GM23248 (cell line): ENCODE data around the gene ZNF831.

ENCODE experiments used
- EZH2 ChIP-seq: fragments of 200-600 bp; sonication (generic); IDR thresholded peaks from 2 replicates; pipeline ENCODE4 v1.6.1; 2018; ENCODE audit warnings: antibody characterized with exemption, mild to moderate bottlenecking; ENCODE audit not compliant: insufficient read depth, poor library complexity, severe bottlenecking
- EZH2phosphoT487 ChIP-seq: fragments of 200-600 bp; sonication (generic); IDR thresholded peaks from 2 replicates; pipeline ENCODE4 v1.6.1; 2018; ENCODE audit warnings: antibody characterized with exemption, moderate library complexity, mild to moderate bottlenecking, low read depth; ENCODE audit not compliant: insufficient read depth

- no peak for TF ChIP-seq EZH2
- no peak for TF ChIP-seq EZH2phosphoT487
Measured at GRCh38 chr20:59170406-59171349, 7.1 kb downstream of the ZNF831 start.
